ENCODE results near the gene OLIG1.

The OLIG1 gene

GRCh38 chr21:33069243-33069642 lies 698 bp upstream of the OLIG1 start:
- Histone ChIP-seq H3K9me3 (ENCODE audit: control insufficient read depth, insufficient read depth, low read length) (peaks cover 7% of the 10 kb centered on the region; the same call in 1 of the 2 replicates), H3K4me1 (ENCODE audit: control insufficient read depth, low read length) (peaks cover 5% of the 10 kb centered on the region; the same call in 1 of the 2 replicates), H4K20me1 (ENCODE audit: control insufficient read depth, insufficient read depth, low read depth, low read length) (no peaks in the 10 kb centered on the region), H3K36me3 (ENCODE audit: control insufficient read depth, low read length) (no peaks in the 10 kb centered on the region), H3K27ac (ENCODE audit: low read depth, low read length) (no peak overlapping the region), H3K4me2 (ENCODE audit: low read length) (no peak overlapping the region), H3K27me3 (ENCODE audit: control insufficient read depth, low read length) (peaks cover 12% of the 10 kb centered on the region; the same call in 1 of the 2 replicates), H3K4me3 (ENCODE audit: low read length) (no peak overlapping the region), H3F3A (ENCODE audit: control insufficient read depth, insufficient read depth) (no peaks in the 10 kb centered on the region), H3K79me2 (ENCODE audit: control insufficient read depth, low read length) (no peaks in the 10 kb centered on the region), H3K9me2 (replicated peaks; ENCODE audit: control insufficient read depth, low read length) (no peaks in the 10 kb centered on the region)
- TF ChIP-seq CTCF (IDR thresholded peaks at IDR 0.05; ENCODE audit: low read depth, low read length, poor library complexity, severe bottlenecking): no peak
- no peak for TF ChIP-seq EZH2phosphoT487 (IDR thresholded peaks at IDR 0.05; ENCODE audit: borderline replicate concordance, low read length)

GRCh38 chr21:33069645-33069993 lies 322 bp upstream of the OLIG1 start:
- Histone ChIP-seq H4K20me1 (ENCODE audit: control insufficient read depth, insufficient read depth, low read depth, low read length) (no peaks in the 10 kb centered on the region), H3F3A (ENCODE audit: control insufficient read depth, insufficient read depth) (no peaks in the 10 kb centered on the region), H3K27ac (ENCODE audit: low read depth, low read length) (no peak overlapping the region), H3K27me3 (ENCODE audit: control insufficient read depth, low read length) (peaks cover 12% of the 10 kb centered on the region; the same call in 1 of the 2 replicates), H3K9me3 (ENCODE audit: control insufficient read depth, insufficient read depth, low read length) (peaks cover 7% of the 10 kb centered on the region; the same call in 1 of the 2 replicates), H3K9me2 (replicated peaks; ENCODE audit: control insufficient read depth, low read length) (no peaks in the 10 kb centered on the region), H3K36me3 (ENCODE audit: control insufficient read depth, low read length) (no peaks in the 10 kb centered on the region), H3K4me2 (ENCODE audit: low read length) (no peak overlapping the region), H3K4me1 (ENCODE audit: control insufficient read depth, low read length) (peaks cover 5% of the 10 kb centered on the region; the same call in 1 of the 2 replicates), H3K79me2 (ENCODE audit: control insufficient read depth, low read length) (no peaks in the 10 kb centered on the region), H3K4me3 (ENCODE audit: low read length) (no peak overlapping the region)
- TF ChIP-seq EZH2phosphoT487 (IDR thresholded peaks at IDR 0.05; ENCODE audit: borderline replicate concordance, low read length): no peak
- TF ChIP-seq CTCF (IDR thresholded peaks at IDR 0.05; ENCODE audit: low read depth, low read length, poor library complexity, severe bottlenecking): no peak

- Histone ChIP-seq H3K4me3 (ENCODE audit: low read length) (no peak overlapping the region), H3K4me2 (ENCODE audit: low read length) (no peak overlapping the region), H3K79me2 (ENCODE audit: control insufficient read depth, low read length) (no peaks in the 10 kb centered on the region), H3F3A (ENCODE audit: control insufficient read depth, insufficient read depth) (no peaks in the 10 kb centered on the region), H3K27me3 (ENCODE audit: control insufficient read depth, low read length) (peaks cover 12% of the 10 kb centered on the region; the same call in 1 of the 2 replicates), H4K20me1 (ENCODE audit: control insufficient read depth, insufficient read depth, low read depth, low read length) (no peaks in the 10 kb centered on the region), H3K27ac (ENCODE audit: low read depth, low read length) (no peak overlapping the region), H3K9me3 (ENCODE audit: control insufficient read depth, insufficient read depth, low read length) (peaks cover 7% of the 10 kb centered on the region; the same call in 1 of the 2 replicates), H3K4me1 (ENCODE audit: control insufficient read depth, low read length) (peaks cover 5% of the 10 kb centered on the region; the same call in 1 of the 2 replicates), H3K9me2 (replicated peaks; ENCODE audit: control insufficient read depth, low read length) (no peaks in the 10 kb centered on the region), H3K36me3 (ENCODE audit: control insufficient read depth, low read length) (no peaks in the 10 kb centered on the region)
- TF ChIP-seq EZH2phosphoT487 (IDR thresholded peaks at IDR 0.05; ENCODE audit: borderline replicate concordance, low read length) (no peak), CTCF (IDR thresholded peaks at IDR 0.05; ENCODE audit: low read depth, low read length, poor library complexity, severe bottlenecking) (no peak)
Observed at GRCh38 chr21:33070744-33070997, 730 bp downstream of the OLIG1 start.

Data from DOHH2 (cell line).